ENCODE results near the gene ADSL.

ADSL gene

DNA sequence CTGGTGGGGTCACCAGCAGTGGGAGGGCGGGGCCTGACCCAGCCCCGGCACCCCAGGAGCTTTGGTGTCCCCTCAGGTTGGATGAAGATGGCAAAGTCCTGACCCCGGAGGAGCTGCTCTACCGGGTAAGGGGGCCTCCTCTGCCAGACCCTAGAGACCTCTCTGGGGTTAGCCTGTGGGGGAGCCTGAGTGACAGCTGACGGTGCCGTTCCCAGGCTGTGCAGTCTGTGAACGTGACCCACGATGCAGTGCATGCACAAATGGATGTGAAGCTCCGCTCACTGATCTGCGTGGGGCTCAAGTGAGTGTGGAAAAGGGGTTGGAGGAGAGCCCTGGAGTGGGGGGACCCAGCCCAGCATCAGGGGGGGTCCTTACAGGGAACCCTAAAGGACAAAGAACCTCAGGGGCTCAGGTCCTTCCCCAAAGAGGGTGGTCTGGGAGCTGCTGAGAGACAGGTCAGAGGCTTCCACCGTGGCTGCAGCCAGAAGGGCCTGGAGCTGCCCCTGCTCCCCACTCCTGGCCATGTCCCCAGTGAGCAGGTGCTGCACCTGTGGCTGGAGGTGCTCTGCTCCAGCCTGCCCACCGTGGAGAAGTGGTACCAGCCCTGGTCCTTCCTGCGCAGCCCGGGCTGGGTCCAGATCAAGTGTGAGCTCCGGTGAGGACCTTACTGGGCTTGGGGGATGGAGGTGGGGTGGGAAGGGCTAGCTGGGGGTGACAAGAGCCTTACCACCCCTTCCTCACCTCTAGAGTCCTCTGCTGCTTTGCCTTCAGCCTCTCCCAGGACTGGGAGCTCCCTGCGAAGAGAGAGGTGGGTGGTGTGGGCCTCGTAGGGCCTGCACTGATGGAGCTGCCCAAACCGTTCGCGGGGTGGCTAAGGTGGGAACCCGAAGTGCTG, 62.7 kb downstream of the ADSL start:
- no peak for DNase-seq (ENCODE audit: low spot score)
- TF ChIP-seq, protein P1, sequence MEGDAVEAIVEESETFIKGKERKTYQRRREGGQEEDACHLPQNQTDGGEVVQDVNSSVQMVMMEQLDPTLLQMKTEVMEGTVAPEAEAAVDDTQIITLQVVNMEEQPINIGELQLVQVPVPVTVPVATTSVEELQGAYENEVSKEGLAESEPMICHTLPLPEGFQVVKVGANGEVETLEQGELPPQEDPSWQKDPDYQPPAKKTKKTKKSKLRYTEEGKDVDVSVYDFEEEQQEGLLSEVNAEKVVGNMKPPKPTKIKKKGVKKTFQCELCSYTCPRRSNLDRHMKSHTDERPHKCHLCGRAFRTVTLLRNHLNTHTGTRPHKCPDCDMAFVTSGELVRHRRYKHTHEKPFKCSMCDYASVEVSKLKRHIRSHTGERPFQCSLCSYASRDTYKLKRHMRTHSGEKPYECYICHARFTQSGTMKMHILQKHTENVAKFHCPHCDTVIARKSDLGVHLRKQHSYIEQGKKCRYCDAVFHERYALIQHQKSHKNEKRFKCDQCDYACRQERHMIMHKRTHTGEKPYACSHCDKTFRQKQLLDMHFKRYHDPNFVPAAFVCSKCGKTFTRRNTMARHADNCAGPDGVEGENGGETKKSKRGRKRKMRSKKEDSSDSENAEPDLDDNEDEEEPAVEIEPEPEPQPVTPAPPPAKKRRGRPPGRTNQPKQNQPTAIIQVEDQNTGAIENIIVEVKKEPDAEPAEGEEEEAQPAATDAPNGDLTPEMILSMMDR (IDR thresholded peaks at IDR 0.05; ENCODE audit: extremely low read depth, insufficient read depth, missing control alignments), result no peak
- in situ Hi-C loops (cut with MboI; ENCODE audit: low pct_unique_long_range_greater_than_20kb, low sequenced_read_pairs, unreplicated experiment), result no loop called here

DNA sequence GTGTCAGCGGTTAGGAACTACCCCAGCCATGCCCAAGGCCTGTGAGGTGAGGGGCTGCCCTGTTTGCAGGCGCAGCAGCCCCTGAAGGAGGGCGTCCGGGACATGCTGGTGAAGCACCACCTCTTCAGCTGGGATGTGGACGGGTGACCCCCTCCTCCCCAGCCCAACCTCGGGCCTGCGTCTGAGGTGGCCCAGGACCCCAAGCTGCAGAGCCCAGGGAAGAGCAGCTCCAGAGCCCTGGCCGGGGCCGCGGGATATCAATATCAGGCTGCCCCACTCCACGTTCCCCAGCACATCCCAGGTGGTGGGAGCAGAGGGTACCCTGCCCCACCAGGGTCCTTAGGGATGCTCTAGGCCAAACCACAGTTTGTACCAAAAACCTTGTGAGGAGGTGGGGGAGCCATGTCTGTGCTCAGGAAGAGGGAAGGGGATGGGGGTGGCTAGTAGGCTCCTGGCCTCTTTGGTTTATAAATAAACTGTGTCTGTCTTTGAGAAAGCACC, 63.4 kb downstream of the ADSL start:
- in situ Hi-C loops (cut with MboI; ENCODE audit: low pct_unique_long_range_greater_than_20kb, low sequenced_read_pairs, unreplicated experiment), result no loop called here
- DNase-seq (ENCODE audit: low spot score), result no peak

DNA sequence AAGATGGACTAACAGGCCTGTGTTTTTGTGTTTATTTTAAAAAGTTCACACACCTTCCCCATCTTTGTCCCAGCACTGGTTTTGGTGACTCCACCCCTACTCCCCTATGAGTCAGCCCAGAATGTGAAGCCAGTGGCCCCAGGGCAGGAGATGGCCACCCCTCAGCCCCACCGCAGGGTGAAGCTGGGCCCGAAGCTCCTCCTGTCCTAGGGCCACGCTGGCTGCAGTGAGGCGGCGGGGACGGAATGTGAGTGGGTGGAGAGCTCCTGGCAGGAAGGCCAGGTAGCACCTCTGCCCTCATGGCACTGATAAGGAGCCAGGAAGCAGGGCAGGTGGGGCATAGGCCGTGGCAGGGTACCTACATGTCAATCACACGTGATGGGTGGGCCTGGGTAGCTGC, 64.0 kb downstream of the ADSL start:
- DNase-seq (ENCODE audit: low spot score), result no peak
- TF ChIP-seq, protein P1 (IDR thresholded peaks at IDR 0.05; ENCODE audit: extremely low read depth, insufficient read depth, missing control alignments), result no peak
- in situ Hi-C loops (cut with MboI; ENCODE audit: low pct_unique_long_range_greater_than_20kb, low sequenced_read_pairs, unreplicated experiment), result no loop called here

More for the DNA sequence above, 63.4 kb downstream of the ADSL start:
- TF ChIP-seq, protein P1 (IDR thresholded peaks at IDR 0.05; ENCODE audit: extremely low read depth, insufficient read depth, missing control alignments), result no peak

DNA sequence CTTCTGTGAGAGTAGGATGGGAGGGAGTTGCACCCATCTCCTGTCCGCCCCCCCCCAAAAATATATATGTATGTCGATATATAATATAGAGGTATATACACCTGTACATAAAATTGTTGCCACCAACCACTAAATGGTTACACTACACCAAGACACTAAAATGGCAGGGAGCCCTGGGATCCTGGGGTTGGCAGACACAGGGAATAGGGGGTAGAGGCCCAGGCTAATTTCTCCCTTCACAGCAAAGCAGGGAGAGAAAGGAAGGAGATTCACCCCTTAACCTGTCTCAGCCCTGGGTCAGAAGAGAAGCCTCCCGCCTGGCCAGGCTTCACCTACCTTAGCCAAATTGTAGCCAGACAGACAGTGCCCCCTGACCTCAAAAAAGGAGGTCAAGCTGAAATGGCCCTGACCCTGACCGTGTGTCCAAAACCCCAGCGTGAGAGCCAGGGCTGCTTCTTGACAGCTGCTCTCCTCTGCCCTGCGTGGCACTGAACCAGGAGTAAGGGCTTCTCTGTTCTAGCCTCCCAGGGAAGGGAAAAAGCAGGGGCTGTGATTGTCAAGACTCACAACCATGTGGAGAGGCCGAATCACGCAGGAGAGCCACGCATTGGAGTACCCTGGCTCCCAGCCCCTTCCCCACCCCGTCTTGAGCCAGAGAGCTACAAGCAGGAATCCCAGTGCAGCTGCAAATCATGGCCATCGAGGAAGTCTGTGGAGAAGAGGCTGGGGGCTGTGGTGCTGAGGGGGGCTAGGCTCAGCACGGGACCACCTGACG, 64.6 kb downstream of the ADSL start:
- no peak for DNase-seq (ENCODE audit: low spot score)
- in situ Hi-C loops (cut with MboI; ENCODE audit: low pct_unique_long_range_greater_than_20kb, low sequenced_read_pairs, unreplicated experiment), result no loop called here
- TF ChIP-seq, protein P1 (IDR thresholded peaks at IDR 0.05; ENCODE audit: extremely low read depth, insufficient read depth, missing control alignments), result no peak

DNA sequence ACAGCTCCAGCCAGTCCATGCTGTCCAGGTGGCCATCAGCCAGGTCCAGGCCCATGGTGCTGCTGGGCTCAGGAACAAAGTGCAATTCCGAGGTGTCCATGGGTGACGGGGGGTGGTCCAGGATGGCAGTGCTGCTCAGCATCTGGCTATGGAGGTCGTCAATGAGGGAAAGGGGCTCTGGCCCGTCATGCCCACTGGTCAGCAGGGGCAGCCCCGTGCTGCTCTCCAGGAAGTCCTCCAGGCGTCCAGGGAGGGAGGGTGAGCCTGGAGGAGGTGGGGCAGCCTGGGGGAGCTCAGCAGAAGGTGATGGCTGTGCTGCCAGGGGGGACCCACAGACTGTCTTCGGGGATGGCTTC, 65.2 kb downstream of the ADSL start:
- no peak for DNase-seq (ENCODE audit: low spot score)
- TF ChIP-seq, protein P1 (IDR thresholded peaks at IDR 0.05; ENCODE audit: extremely low read depth, insufficient read depth, missing control alignments), result no peak
- in situ Hi-C loops (cut with MboI; ENCODE audit: low pct_unique_long_range_greater_than_20kb, low sequenced_read_pairs, unreplicated experiment), result no loop called here

DNA sequence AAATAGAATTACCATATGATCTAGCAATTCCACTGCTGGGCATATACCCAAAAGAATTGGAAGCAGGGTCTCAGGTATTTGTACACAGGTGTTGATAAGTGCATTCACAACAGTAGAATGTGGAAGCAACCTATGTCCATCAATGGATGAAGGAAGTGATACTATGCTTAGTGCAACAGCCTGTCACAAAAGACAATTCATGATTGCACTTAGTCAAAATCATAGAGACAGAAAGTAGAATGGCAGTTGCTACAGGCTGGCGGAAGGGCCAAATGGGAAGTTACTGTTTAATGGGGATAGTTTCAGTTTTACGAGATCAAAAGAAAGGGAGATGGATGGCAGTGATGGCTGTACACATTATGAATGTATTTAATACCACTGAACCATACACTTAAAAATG, 66.1 kb downstream of the ADSL start:
- TF ChIP-seq, protein P1 (IDR thresholded peaks at IDR 0.05; ENCODE audit: extremely low read depth, insufficient read depth, missing control alignments), result no peak
- in situ Hi-C loops (cut with MboI; ENCODE audit: low pct_unique_long_range_greater_than_20kb, low sequenced_read_pairs, unreplicated experiment), result no loop called here
- DNase-seq (ENCODE audit: low spot score), result peak; percentile 83

Measured in GM13977 (cell line).